GM12878 (cell line): ENCODE measurements around the gene FHOD3. TPM values are rescaled to one million over a fixed set of nuclear protein-coding genes. Genes with fewer than 3 reads are reported as not detected.

ENCODE experiments used
- ATAC-seq: fragments of 200-7000 bp; cut with Tn5 transposase; 3 replicates; pipeline ENCODE4 v1.9.1; 2020; ENCODE audit warnings: mild to moderate bottlenecking, moderate library complexity
- BruUV-seq: library from RNA; stranded (reverse); fragments of 400-500 nt; replicated peaks from 2 replicates; lab custom pipeline; 2021; lab: Mats Ljungman, UMichigan
- CTCF ChIA-PET: fragments of 300-600 bp; sonication (Branson Sonifier 250); formaldehyde crosslinking; extraction: SDS; loops from one replicate; lab custom pipeline; 2021; ENCODE audit warnings: inconsistent platforms; lab: Yijun Ruan, JAX
- POLR2A ChIA-PET: fragments of 350-600 bp; formaldehyde crosslinking; extraction: SDS; loops from one replicate; lab custom pipeline; 2021; ENCODE audit warnings: inconsistent platforms; lab: Charles Lee
- RAD21 ChIA-PET: fragments of 300-600 bp; sonication (Branson Sonifier 250); formaldehyde crosslinking; loops from one replicate; lab custom pipeline; 2023; ENCODE audit warnings: antibody characterized with exemption; ENCODE audit not compliant: unreplicated experiment; lab: Charles Lee
- SMC1A ChIA-PET: fragments of 300-600 bp; sonication (Branson Sonifier 250); formaldehyde crosslinking; loops from one replicate; lab custom pipeline; 2023; ENCODE audit not compliant: unreplicated experiment, uncharacterized antibody; lab: Charles Lee
- DNase-seq: peaks from one replicate; pipeline ENCODE4 v3.0.0-alpha.2; 2011; ENCODE audit warnings: low read depth, low spot score
- FAIRE-seq: peaks from 3 replicates; lab custom pipeline; 2011; peaks lifted over from hg19 to GRCh38; lab: Jason Lieb, UNC
- H2AFZ ChIP-seq: 2 replicates; pipeline ENCODE4 v1.6.0; 2011; ENCODE audit warnings: low read depth, low read length, control low read depth; ENCODE audit not compliant: control insufficient read depth
- H3K27ac ChIP-seq: 2 replicates; pipeline ENCODE4 v1.5.1; 2011; ENCODE audit warnings: control low read depth; ENCODE audit not compliant: control insufficient read depth, insufficient read depth
- H3K27me3 ChIP-seq, 2 experiments: replicated peaks in 1 of 2; 2 replicates each; pipeline versions ENCODE4 v1.6.0 to v1.6.1; 2011; ENCODE audit warnings: low read length in 1 of 2; ENCODE audit not compliant: control insufficient read depth in 2 of 2, insufficient read depth in 2 of 2
- H3K36me3 ChIP-seq, 2 experiments: 2 replicates each; pipeline ENCODE4 v1.5.1; 2011; ENCODE audit warnings: low read length in 1 of 2; ENCODE audit not compliant: control insufficient read depth in 2 of 2, insufficient read depth in 2 of 2
- H3K4me1 ChIP-seq: 2 replicates; pipeline ENCODE4 v1.6.1; 2011; ENCODE audit warnings: mild to moderate bottlenecking, low read length, moderate library complexity, mixed read lengths; ENCODE audit not compliant: control insufficient read depth, insufficient read depth
- H3K4me2 ChIP-seq: 2 replicates; pipeline ENCODE4 v1.6.0; 2011; ENCODE audit warnings: control low read depth; ENCODE audit not compliant: control insufficient read depth, insufficient read depth
- H3K4me3 ChIP-seq: fragments of 200-600 bp; sonication (generic); 2 replicates; pipeline ENCODE4 v1.5.1; 2016
- H3K79me2 ChIP-seq: 2 replicates; pipeline ENCODE4 v1.6.0; 2011; ENCODE audit warnings: low read length; ENCODE audit not compliant: control insufficient read depth, insufficient read depth
- H3K9ac ChIP-seq: 2 replicates; pipeline ENCODE4 v1.8.0; 2011; ENCODE audit warnings: low read length, control low read depth, mixed read lengths; ENCODE audit not compliant: control insufficient read depth, insufficient read depth
- H3K9me3 ChIP-seq: replicated peaks from 3 replicates; pipeline ENCODE4 v1.5.1; 2011; ENCODE audit warnings: mild to moderate bottlenecking, low read length; ENCODE audit not compliant: control insufficient read depth, insufficient read depth
- H4K20me1 ChIP-seq: 2 replicates; pipeline ENCODE4 v1.6.0; 2011; ENCODE audit not compliant: control insufficient read depth, insufficient read depth
- BHLHE40 ChIP-seq, 2 experiments: fragments of 450-650 bp in 1 of 2; IDR thresholded peaks; 2 replicates each; pipeline ENCODE4 v1.6.1; 2011 to 2017; ENCODE audit warnings: low read depth in 2 of 2, borderline replicate concordance in 1 of 2, improper control_type of control experiment in 1 of 2, low read length in 1 of 2, mild to moderate bottlenecking in 1 of 2
- EED ChIP-seq: sonication (generic); IDR thresholded peaks from 2 replicates; pipeline ENCODE4 v1.6.1; 2016; ENCODE audit warnings: antibody characterized with exemption, low read depth
- EP300 ChIP-seq, 2 experiments: fragments of 150-350 bp in 1 of 2; IDR thresholded peaks; 2 replicates each; pipeline ENCODE4 v1.6.1; 2011 to 2012; ENCODE audit warnings: low read depth in 2 of 2, low read length in 2 of 2, borderline replicate concordance in 1 of 2, improper control_type of control experiment in 1 of 2, inconsistent platforms in 1 of 2; ENCODE audit not compliant: control insufficient read depth in 1 of 2
- JUND ChIP-seq: IDR thresholded peaks from 2 replicates; pipeline ENCODE4 v1.6.1; 2012; ENCODE audit warnings: low read depth, mild to moderate bottlenecking, low read length, improper control_type of control experiment, moderate library complexity
- PBX3 ChIP-seq: IDR thresholded peaks from 2 replicates; pipeline ENCODE4 v1.6.1; 2011; ENCODE audit warnings: mild to moderate bottlenecking, low read depth, low read length, moderate library complexity; ENCODE audit not compliant: insufficient replicate concordance
- TAF1 ChIP-seq: IDR thresholded peaks from 2 replicates; pipeline ENCODE4 v1.6.1; 2011; ENCODE audit warnings: mild to moderate bottlenecking, low read depth, low read length, borderline replicate concordance
- TARDBP ChIP-seq: IDR thresholded peaks from 2 replicates; pipeline ENCODE4 v1.6.1; 2016; ENCODE audit warnings: borderline replicate concordance
- USF1 ChIP-seq: IDR thresholded peaks from 2 replicates; pipeline ENCODE4 v1.6.1; 2011; ENCODE audit warnings: borderline replicate concordance, low read depth, mild to moderate bottlenecking, moderate library complexity, mixed read lengths, low read length; ENCODE audit not compliant: insufficient read depth; ENCODE audit errors: extremely low read length
- YBX1 ChIP-seq: fragments of 450-650 bp; IDR thresholded peaks from 2 replicates; pipeline ENCODE4 v1.6.1; 2016; ENCODE audit warnings: antibody characterized with exemption
- WGBS: methylation state at CpG from one replicate; pipeline ENCODE4 v1.1.6; 2016; ENCODE audit warnings: low lambda C conversion rate; ENCODE audit not compliant: insufficient replicate concordance, insufficient coverage; ENCODE audit errors: missing lambda C conversion rate; 5-methylcytosine and 5-hydroxymethylcytosine counted together
- in situ Hi-C: fragments of 300-500 bp; cut with MboI; formaldehyde crosslinking; loops from 9 replicates; pipeline ENCODE4 v1.14.3; 2018; ENCODE audit warnings: mixed read lengths
- intact Hi-C: fragments of 100-400 bp; cut with micrococcal nuclease; formaldehyde crosslinking; loops from one replicate; pipeline ENCODE4 v1.14.2; 2022; ENCODE audit not compliant: unreplicated experiment
- polyA plus RNA-seq, 11 experiments: library from polyadenylated mRNA; depleted of rRNA in 4 of 11; unstranded in 6 of 11; stranded (reverse) in 5 of 11; fragments of >200 nt; fragmentation: Nextera tagmentation in 4 of 11; fragmentation: Illumina TruSeq in 1 of 11; extraction: Ambion mirVana in 4 of 11; extraction: Trizol in 1 of 11; gene quantifications; 1 replicate in 1 of 11; 2 replicates in 10 of 11; pipeline versions ENCODE4 v1.2.1 to v1.2.3, GENCODE V29; 2011 to 2016; ENCODE audit warnings: inconsistent platforms in 2 of 11, missing spikeins in 2 of 11, low read depth in 1 of 11
- total RNA-seq, 4 experiments: library from RNA; depleted of rRNA in 3 of 4; stranded (reverse); fragments of >200 nt in 3 of 4; fragmentation: Illumina TruSeq in 1 of 4; extraction: Trizol in 1 of 4; gene quantifications; 2 replicates each; pipeline versions ENCODE4 v1.2.1 to v1.2.3, GENCODE V29; 2013 to 2021
- TF ChIP-seq, protein P1 (sequence below): fragments of 450-650 bp; IDR thresholded peaks from 2 replicates; pipeline ENCODE4 v1.6.1; 2017; ENCODE audit warnings: mild to moderate bottlenecking, moderate library complexity

The FHOD3 gene
- total and polyA plus RNA-seq, 10 of the 15 experiments (the other 5 are each of a cell fraction or from before 2014, with no cell fraction given), result 0.77 to 26.7 (median 10.4) TPM

- no peak overlapping the region for H3K27ac ChIP-seq
- DNase-seq (no peak), ATAC-seq (no peak; the same call in 2 of the 3 replicates), FAIRE-seq (no peak)
- intact Hi-C loops (no loop called here), in situ Hi-C loops (no loop called here)
- H3K36me3 ChIP-seq, result no peaks in the 10 kb centered on the region
- ChIA-PET RAD21 (no interaction called here), SMC1A (interaction anchor here (1.2 to 2.1 kb wide), 5 partner anchors 9 to 54 kb away, joined by 3 to 6 read pairs (median 5); no protein-coding TSS in a partner anchor), CTCF (interaction anchor here (0.5 to 1.0 kb wide), 3 partner anchors 20 to 314 kb away, joined by 3 to 4 read pairs (median 3); no protein-coding TSS in a partner anchor), POLR2A (no interaction called here)
- H3K9me3 ChIP-seq, result no peaks in the 10 kb centered on the region
- no peaks in the 10 kb centered on the region for H3K79me2 ChIP-seq
- no peaks in the 10 kb centered on the region for H3K4me1 ChIP-seq
- WGBS, result 41% methylated on average over 8 of the region's 8 CpGs
- H2AFZ ChIP-seq, result no peak overlapping the region
- H3K27me3 ChIP-seq, result no peaks in the 10 kb centered on the region
- no peak overlapping the region for H3K4me2 ChIP-seq
- no peak overlapping the region for H3K9ac ChIP-seq
- no peaks in the 10 kb centered on the region for H4K20me1 ChIP-seq
- BruUV-seq, result no TSS peak
- no peak overlapping the region for H3K4me3 ChIP-seq
- TF ChIP-seq, protein P1, sequence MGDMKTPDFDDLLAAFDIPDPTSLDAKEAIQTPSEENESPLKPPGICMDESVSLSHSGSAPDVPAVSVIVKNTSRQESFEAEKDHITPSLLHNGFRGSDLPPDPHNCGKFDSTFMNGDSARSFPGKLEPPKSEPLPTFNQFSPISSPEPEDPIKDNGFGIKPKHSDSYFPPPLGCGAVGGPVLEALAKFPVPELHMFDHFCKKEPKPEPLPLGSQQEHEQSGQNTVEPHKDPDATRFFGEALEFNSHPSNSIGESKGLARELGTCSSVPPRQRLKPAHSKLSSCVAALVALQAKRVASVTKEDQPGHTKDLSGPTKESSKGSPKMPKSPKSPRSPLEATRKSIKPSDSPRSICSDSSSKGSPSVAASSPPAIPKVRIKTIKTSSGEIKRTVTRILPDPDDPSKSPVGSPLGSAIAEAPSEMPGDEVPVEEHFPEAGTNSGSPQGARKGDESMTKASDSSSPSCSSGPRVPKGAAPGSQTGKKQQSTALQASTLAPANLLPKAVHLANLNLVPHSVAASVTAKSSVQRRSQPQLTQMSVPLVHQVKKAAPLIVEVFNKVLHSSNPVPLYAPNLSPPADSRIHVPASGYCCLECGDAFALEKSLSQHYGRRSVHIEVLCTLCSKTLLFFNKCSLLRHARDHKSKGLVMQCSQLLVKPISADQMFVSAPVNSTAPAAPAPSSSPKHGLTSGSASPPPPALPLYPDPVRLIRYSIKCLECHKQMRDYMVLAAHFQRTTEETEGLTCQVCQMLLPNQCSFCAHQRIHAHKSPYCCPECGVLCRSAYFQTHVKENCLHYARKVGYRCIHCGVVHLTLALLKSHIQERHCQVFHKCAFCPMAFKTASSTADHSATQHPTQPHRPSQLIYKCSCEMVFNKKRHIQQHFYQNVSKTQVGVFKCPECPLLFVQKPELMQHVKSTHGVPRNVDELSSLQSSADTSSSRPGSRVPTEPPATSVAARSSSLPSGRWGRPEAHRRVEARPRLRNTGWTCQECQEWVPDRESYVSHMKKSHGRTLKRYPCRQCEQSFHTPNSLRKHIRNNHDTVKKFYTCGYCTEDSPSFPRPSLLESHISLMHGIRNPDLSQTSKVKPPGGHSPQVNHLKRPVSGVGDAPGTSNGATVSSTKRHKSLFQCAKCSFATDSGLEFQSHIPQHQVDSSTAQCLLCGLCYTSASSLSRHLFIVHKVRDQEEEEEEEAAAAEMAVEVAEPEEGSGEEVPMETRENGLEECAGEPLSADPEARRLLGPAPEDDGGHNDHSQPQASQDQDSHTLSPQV, result no peak
- TF ChIP-seq TAF1 (no peak), BHLHE40 (IDR thresholded peaks at IDR 0.05; ENCODE audit: borderline replicate concordance in 1 of 2, low read depth in 2 of 2, low read length in 1 of 2) (no peak), PBX3 (no peak), YBX1 (no peak), EED (no peak), TARDBP (no peak), JUND (no peak), USF1 (no peak), EP300 (IDR thresholded peaks at IDR 0.05; ENCODE audit: borderline replicate concordance in 1 of 2, control insufficient read depth in 1 of 2, low read depth in 2 of 2, low read length in 2 of 2) (no peak)
Measured at GRCh38 chr18:36264283-36264682, 33.2 kb upstream of the FHOD3 start.
